B cell (primary cell): ENCODE data around the gene DRD1. TPM values are rescaled to one million over a fixed set of nuclear protein-coding genes. Genes with fewer than 3 reads are reported as not detected.

ENCODE experiments used
- ATAC-seq: fragments of 200-7000 bp; cut with Tn5 transposase; one replicate; pipeline ENCODE4 v1.10.0; 2021; ENCODE audit warnings: low read depth, mild to moderate bottlenecking, moderate number of reproducible peaks, moderate library complexity
- CTCF ChIA-PET: fragments of 350-600 bp; sonication (Branson Sonifier 250); formaldehyde crosslinking; loops from one replicate; lab custom pipeline; 2021; ENCODE audit warnings: antibody characterized with exemption, inconsistent platforms; lab: Charles Lee
- POLR2A ChIA-PET: fragments of 350-600 bp; sonication (Branson Sonifier 250); formaldehyde crosslinking; loops from one replicate; lab custom pipeline; 2021; ENCODE audit warnings: antibody characterized with exemption; lab: Charles Lee
- DNase-seq: peaks from one replicate; pipeline ENCODE4 v3.0.0; 2013
- H2AFZ ChIP-seq: 2 replicates; pipeline ENCODE4 v1.6.1; 2012; ENCODE audit warnings: mild to moderate bottlenecking, low read depth, low read length; ENCODE audit not compliant: insufficient read depth, poor library complexity, severe bottlenecking
- H3K27ac ChIP-seq, 2 donors: 1 replicate in 1 of 2; 2 replicates in 1 of 2; pipeline ENCODE4 v1.5.1; 2012 to 2013; ENCODE audit warnings: low read length in 2 of 2, mild to moderate bottlenecking in 2 of 2, moderate library complexity in 1 of 2
- H3K27me3 ChIP-seq, 4 experiments: fragments of 200-600 bp in 1 of 4; sonication (generic) in 1 of 4; replicated peaks in 1 of 4; 1 replicate in 2 of 4; 2 replicates in 2 of 4; pipeline versions ENCODE4 v1.6.1 to v1.7.0; 2013 to 2016; ENCODE audit warnings: low read length in 3 of 4, mild to moderate bottlenecking in 2 of 4, mixed read lengths in 1 of 4, moderate library complexity in 1 of 4; ENCODE audit not compliant: insufficient read depth in 4 of 4, control insufficient read depth in 3 of 4; ENCODE audit errors: control extremely low read depth in 1 of 4
- H3K36me3 ChIP-seq, 2 experiments: replicated peaks in 1 of 2; 1 replicate in 1 of 2; 2 replicates in 1 of 2; pipeline versions ENCODE4 v1.6.1 to v1.7.1; 2013; ENCODE audit warnings: low read length in 1 of 2; ENCODE audit not compliant: insufficient read depth in 2 of 2, control insufficient read depth in 1 of 2; ENCODE audit errors: control extremely low read depth in 1 of 2, extremely low read depth in 1 of 2
- H3K4me1 ChIP-seq, 2 donors: fragments of 200-600 bp in 1 of 2; sonication (generic) in 1 of 2; 1 replicate in 1 of 2; 2 replicates in 1 of 2; pipeline versions ENCODE4 v1.5.1 to v1.6.1; 2013 to 2017; ENCODE audit warnings: low read length in 2 of 2; ENCODE audit not compliant: control insufficient read depth in 2 of 2, insufficient read depth in 2 of 2
- H3K4me2 ChIP-seq: replicated peaks from 2 replicates; pipeline ENCODE3; 2012; ENCODE audit warnings: mild to moderate bottlenecking, low read depth, low read length; ENCODE audit not compliant: poor library complexity, severe bottlenecking
- H3K4me3 ChIP-seq, 5 experiments: fragments of 200-600 bp in 1 of 5; sonication (generic) in 1 of 5; 1 replicate in 3 of 5; 2 replicates in 2 of 5; pipeline versions ENCODE4 v1.5.1 to v1.7.0; 2011 to 2016; ENCODE audit warnings: low read length in 4 of 5, mild to moderate bottlenecking in 4 of 5, low read depth in 2 of 5, control low read depth in 1 of 5, moderate library complexity in 1 of 5; ENCODE audit not compliant: insufficient read depth in 1 of 5; ENCODE audit errors: control extremely low read depth in 1 of 5, extremely low read depth in 1 of 5
- H3K79me2 ChIP-seq: fragments of 200-600 bp; sonication (generic); one replicate; pipeline ENCODE4 v1.6.0; 2016; ENCODE audit warnings: low read length; ENCODE audit not compliant: control insufficient read depth, insufficient read depth
- H3K9ac ChIP-seq: fragments of 200-600 bp; sonication (generic); 2 replicates; pipeline ENCODE4 v1.6.1; 2017; ENCODE audit warnings: mild to moderate bottlenecking, low read length, moderate library complexity
- H3K9me3 ChIP-seq, 3 donors: one replicate each; pipeline versions ENCODE4 v1.6.1 to v1.7.1; 2013; ENCODE audit warnings: low read length in 2 of 3; ENCODE audit not compliant: control insufficient read depth in 2 of 3, insufficient read depth in 1 of 3; ENCODE audit errors: control extremely low read depth in 1 of 3
- H4K20me1 ChIP-seq: 2 replicates; pipeline ENCODE4 v1.6.0; 2012; ENCODE audit warnings: mild to moderate bottlenecking, low read length; ENCODE audit not compliant: insufficient read depth, control insufficient read depth, poor library complexity, severe bottlenecking
- H3K27ac Mint-ChIP-seq: one replicate; pipeline ENCODE4 v1.8.0; 2021; ENCODE audit warnings: mixed read lengths
- H3K27me3 Mint-ChIP-seq: one replicate; pipeline ENCODE4 v1.8.0; 2021; ENCODE audit warnings: mixed read lengths
- H3K4me1 Mint-ChIP-seq: one replicate; pipeline ENCODE4 v1.8.0; 2021; ENCODE audit warnings: mixed read lengths
- H3K4me3 Mint-ChIP-seq: one replicate; pipeline ENCODE4 v1.8.0; 2021; ENCODE audit warnings: mixed read lengths
- H3K9me3 Mint-ChIP-seq: one replicate; pipeline ENCODE4 v1.8.0; 2022; ENCODE audit warnings: mixed read lengths; ENCODE audit not compliant: insufficient read depth
- EZH2 ChIP-seq: IDR thresholded peaks from 2 replicates; pipeline ENCODE4 v1.6.1; 2012; ENCODE audit warnings: borderline replicate concordance, low read depth, mild to moderate bottlenecking, moderate library complexity, low read length; ENCODE audit not compliant: insufficient read depth, poor library complexity, severe bottlenecking
- WGBS: methylation state at CpG from one replicate; pipeline ENCODE4 v1.1.5; 2013; ENCODE audit warnings: missing lambda C conversion rate; ENCODE audit not compliant: insufficient coverage; 5-methylcytosine and 5-hydroxymethylcytosine counted together
- intact Hi-C: fragments of 100-400 bp; cut with micrococcal nuclease; formaldehyde crosslinking; loops from one replicate; pipeline ENCODE4 v1.10.0; 2022
- polyA plus RNA-seq: library from polyadenylated mRNA; depleted of rRNA; stranded (reverse); fragments of >200 nt; gene quantifications from 2 replicates; pipeline ENCODE4 v1.2.3, GENCODE V29; 2012
- total RNA-seq, 2 donors: library from RNA; stranded (reverse); fragments of 120-200 nt in 1 of 2; gene quantifications; 1 replicate in 1 of 2; 2 replicates in 1 of 2; pipeline versions ENCODE4 v1.2.3 to v1.2.4, GENCODE V29; 2013 to 2022
- TF ChIP-seq, protein P1 (sequence below): fragments of 200-600 bp; IDR thresholded peaks from one replicate; pipeline ENCODE4 v1.8.0; 2022; ENCODE audit warnings: antibody characterized with exemption, mild to moderate bottlenecking

The DRD1 gene
- total and polyA plus RNA-seq, 2 donors (not counting 1 experiment from before 2014, with no cell fraction given) = not detected

DNA sequence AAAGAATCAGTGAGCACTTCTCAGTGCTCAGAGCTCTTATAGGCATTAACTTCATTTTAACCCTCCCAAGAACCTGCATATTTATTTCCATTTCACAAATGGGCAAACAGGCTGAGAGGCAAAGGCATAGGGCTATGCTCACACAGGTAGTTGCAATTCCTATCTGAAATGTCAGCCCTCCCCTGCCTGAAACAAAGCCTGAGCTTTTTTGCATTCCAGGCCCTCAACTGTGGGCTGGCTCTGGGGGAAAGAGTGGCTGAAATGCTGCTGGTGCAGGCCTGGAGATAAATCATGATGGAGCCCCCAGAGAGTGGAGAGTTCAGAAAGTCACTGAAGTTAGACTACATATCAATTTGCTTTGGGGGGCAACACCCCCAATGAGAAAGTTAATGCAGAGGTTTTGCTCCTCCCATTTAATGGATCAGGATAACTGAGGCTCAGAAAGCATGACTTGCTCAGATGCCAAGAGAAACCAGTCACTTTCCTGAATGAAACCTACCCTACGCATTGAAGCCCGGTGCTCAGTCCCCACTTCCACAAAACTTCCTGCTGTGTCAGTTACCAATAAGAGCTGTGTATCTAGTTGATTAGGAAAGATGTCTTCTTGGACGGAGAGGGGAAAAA is 5.6 kb downstream of the DRD1 start:
- H3K4me3 Mint-ChIP-seq = no peak overlapping the region
- H3K27me3 ChIP-seq = peaks cover 0 to 6% (median 2%) of the 10 kb centered on the region in 4 experiments
- CTCF ChIA-PET = interaction anchor here (0.7 kb wide), 1 partner anchor 26 kb away, joined by 3 read pairs; no protein-coding TSS in a partner anchor
- H2AFZ ChIP-seq = no peak overlapping the region
- POLR2A ChIA-PET = no interaction called here
- H3K4me1 ChIP-seq = no peaks in the 10 kb centered on the region
- H3K9me3 ChIP-seq = no peaks in the 10 kb centered on the region
- H3K4me3 ChIP-seq = no peak overlapping the region
- no peaks in the 10 kb centered on the region for H3K79me2 ChIP-seq
- H3K9ac ChIP-seq = no peak overlapping the region
- no peaks in the 10 kb centered on the region for H3K9me3 Mint-ChIP-seq
- H3K27me3 Mint-ChIP-seq = peaks cover 39% of the 10 kb centered on the region
- no peak overlapping the region for H3K4me2 ChIP-seq
- TF ChIP-seq, protein P1, sequence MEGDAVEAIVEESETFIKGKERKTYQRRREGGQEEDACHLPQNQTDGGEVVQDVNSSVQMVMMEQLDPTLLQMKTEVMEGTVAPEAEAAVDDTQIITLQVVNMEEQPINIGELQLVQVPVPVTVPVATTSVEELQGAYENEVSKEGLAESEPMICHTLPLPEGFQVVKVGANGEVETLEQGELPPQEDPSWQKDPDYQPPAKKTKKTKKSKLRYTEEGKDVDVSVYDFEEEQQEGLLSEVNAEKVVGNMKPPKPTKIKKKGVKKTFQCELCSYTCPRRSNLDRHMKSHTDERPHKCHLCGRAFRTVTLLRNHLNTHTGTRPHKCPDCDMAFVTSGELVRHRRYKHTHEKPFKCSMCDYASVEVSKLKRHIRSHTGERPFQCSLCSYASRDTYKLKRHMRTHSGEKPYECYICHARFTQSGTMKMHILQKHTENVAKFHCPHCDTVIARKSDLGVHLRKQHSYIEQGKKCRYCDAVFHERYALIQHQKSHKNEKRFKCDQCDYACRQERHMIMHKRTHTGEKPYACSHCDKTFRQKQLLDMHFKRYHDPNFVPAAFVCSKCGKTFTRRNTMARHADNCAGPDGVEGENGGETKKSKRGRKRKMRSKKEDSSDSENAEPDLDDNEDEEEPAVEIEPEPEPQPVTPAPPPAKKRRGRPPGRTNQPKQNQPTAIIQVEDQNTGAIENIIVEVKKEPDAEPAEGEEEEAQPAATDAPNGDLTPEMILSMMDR = no peak
- no peak for TF ChIP-seq EZH2
- H3K27ac ChIP-seq = no peak overlapping the region
- intact Hi-C loops = no loop called here
- no peaks in the 10 kb centered on the region for H4K20me1 ChIP-seq
- DNase-seq = no peak
- ATAC-seq = no peak
- no peaks in the 10 kb centered on the region for H3K4me1 Mint-ChIP-seq
- no peaks in the 10 kb centered on the region for H3K36me3 ChIP-seq
- no peak overlapping the region for H3K27ac Mint-ChIP-seq
- WGBS = no CpG with 5 or more reads among the region's 3 CpGs

DNA sequence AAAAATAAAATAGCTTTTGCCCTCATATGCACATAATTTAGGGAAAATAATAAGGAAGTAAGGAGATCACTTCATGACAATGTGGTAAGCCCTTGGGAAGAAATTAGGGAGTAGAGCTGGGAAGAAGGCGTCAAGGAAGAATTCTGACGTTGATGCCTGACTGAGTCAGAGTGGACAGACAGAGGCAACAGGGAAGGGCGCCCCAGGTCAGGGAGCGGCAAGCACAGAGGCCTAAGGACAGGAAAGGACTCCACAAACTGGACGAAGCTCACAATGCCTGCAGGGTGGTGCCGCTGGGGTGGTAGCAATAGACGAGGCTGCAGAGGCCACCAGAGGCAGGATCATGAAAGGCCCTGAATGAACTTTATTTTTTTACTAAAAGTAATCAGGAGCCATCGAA is 7.6 kb downstream of the DRD1 start:
- H4K20me1 ChIP-seq = no peaks in the 10 kb centered on the region
- peaks cover 0 to 4% (median 0%) of the 10 kb centered on the region in 4 experiments for H3K27me3 ChIP-seq
- no peaks in the 10 kb centered on the region for H3K9me3 Mint-ChIP-seq
- H3K4me1 ChIP-seq = no peaks in the 10 kb centered on the region
- peaks cover 25% of the 10 kb centered on the region for H3K27me3 Mint-ChIP-seq
- ATAC-seq (no peak), DNase-seq (no peak)
- CTCF ChIA-PET = no interaction called here
- no peak overlapping the region for H3K4me3 Mint-ChIP-seq
- 86% methylated on average over 6 of the region's 8 CpGs for WGBS
- no peak overlapping the region for H3K27ac Mint-ChIP-seq
- H3K4me3 ChIP-seq = no peak overlapping the region
- intact Hi-C loops = no loop called here
- TF ChIP-seq, protein P1 = no peak
- TF ChIP-seq EZH2 = no peak
- no peaks in the 10 kb centered on the region for H3K9me3 ChIP-seq
- no peak overlapping the region for H3K4me2 ChIP-seq
- no peaks in the 10 kb centered on the region for H3K36me3 ChIP-seq
- no peaks in the 10 kb centered on the region for H3K79me2 ChIP-seq
- POLR2A ChIA-PET = no interaction called here
- H3K9ac ChIP-seq = no peak overlapping the region
- no peaks in the 10 kb centered on the region for H3K4me1 Mint-ChIP-seq
- H3K27ac ChIP-seq = no peak overlapping the region
- no peak overlapping the region for H2AFZ ChIP-seq
